PC-3 (cell line): Measurements from ENCODE around the gene FBXL15.

Experiments used
- EZH2 ChIP-seq: fragments of 300-600 bp; sonication (generic); IDR thresholded peaks from one replicate; pipeline ENCODE4 v1.6.1; 2017; ENCODE audit warnings: antibody characterized with exemption, mild to moderate bottlenecking, low read length; ENCODE audit not compliant: unreplicated experiment
- EZH2phosphoT487 ChIP-seq: fragments of 300-600 bp; sonication (generic); IDR thresholded peaks from 2 replicates; pipeline ENCODE4 v1.6.1; 2018; ENCODE audit warnings: mild to moderate bottlenecking, antibody characterized with exemption, low read length, borderline replicate concordance
- TF ChIP-seq, protein P1 (sequence below): fragments of 300-600 bp; sonication (generic); conservative IDR thresholded peaks from 2 replicates; pipeline ENCODE4 v1.5.1; 2017; ENCODE audit warnings: antibody characterized with exemption, low read depth, mild to moderate bottlenecking, low read length

DNA sequence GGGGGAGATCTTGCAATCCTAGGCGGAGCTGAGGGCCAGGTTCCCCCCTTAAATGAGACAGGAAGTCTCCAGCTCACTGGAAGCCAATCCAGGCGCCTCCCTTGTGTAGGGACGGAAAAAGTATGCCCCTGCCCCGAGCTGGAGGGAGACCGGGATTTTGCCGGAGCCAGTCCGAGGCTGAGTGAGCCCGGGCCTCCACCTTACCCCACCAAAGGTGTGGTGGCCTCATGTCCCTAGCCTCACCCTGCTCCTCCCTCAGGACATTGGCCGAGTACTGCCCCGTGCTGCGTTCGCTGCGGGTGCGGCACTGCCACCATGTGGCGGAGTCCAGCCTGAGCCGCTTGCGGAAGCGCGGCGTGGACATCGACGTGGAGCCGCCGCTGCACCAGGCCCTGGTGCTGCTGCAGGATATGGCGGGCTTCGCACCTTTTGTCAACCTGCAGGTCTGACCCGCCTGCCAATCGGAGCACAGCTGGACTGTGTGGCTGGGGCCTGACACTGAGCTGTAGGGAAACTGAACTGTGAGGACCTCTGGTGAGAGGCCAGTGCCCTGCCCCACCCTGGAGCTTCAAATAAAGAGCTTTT lies 2.0 kb downstream of the FBXL15 start:
- TF ChIP-seq, protein P1, sequence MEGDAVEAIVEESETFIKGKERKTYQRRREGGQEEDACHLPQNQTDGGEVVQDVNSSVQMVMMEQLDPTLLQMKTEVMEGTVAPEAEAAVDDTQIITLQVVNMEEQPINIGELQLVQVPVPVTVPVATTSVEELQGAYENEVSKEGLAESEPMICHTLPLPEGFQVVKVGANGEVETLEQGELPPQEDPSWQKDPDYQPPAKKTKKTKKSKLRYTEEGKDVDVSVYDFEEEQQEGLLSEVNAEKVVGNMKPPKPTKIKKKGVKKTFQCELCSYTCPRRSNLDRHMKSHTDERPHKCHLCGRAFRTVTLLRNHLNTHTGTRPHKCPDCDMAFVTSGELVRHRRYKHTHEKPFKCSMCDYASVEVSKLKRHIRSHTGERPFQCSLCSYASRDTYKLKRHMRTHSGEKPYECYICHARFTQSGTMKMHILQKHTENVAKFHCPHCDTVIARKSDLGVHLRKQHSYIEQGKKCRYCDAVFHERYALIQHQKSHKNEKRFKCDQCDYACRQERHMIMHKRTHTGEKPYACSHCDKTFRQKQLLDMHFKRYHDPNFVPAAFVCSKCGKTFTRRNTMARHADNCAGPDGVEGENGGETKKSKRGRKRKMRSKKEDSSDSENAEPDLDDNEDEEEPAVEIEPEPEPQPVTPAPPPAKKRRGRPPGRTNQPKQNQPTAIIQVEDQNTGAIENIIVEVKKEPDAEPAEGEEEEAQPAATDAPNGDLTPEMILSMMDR: peak; percentile 77
- no peak for TF ChIP-seq EZH2phosphoT487
- no peak for TF ChIP-seq EZH2
